HG03064 (cell line): ENCODE measurements around the gene AMN1.
"Not testable (repeated sequence)": the region's sequence is repeated elsewhere in the genome, so short reads cannot be mapped to it uniquely, and the experiment has no call there.

ENCODE experiments used
- ATAC-seq: cut with Tn5 transposase; IDR thresholded peaks from one replicate; pipeline ENCODE4 v1.9.1; 2021; ENCODE audit warnings: low read depth; ENCODE audit not compliant: unreplicated experiment

Gene AMN1

GRCh38 chr12:31733549-31734432, 5.0 kb upstream of the AMN1 start:
- not testable (repeated sequence) for ATAC-seq

GRCh38 chr12:31732926-31733548, 4.2 kb upstream of the AMN1 start:
- no peak for ATAC-seq

DNA sequence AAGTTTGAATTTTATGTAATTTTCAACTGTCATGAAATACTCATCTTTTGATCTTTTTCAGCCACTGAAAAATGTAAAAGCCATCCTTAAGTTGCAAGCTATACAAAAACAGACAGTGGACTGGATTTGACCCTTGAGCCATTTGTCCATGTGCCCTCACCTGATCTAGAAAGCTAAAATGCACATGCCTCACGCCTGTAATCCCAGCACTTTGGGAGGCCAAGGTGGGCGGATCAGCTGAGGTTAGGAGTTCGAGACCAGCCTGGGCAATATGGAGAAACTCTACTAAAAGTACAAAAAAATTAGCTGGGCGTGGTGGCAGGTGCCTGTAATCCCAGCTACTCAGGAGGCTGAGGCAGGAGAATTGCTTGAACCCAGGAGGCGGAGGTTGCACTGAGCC, 2.4 kb upstream of the AMN1 start:
- ATAC-seq, result not testable (repeated sequence)

- no peak for ATAC-seq
These were observed 884 bp upstream of the AMN1 start for GRCh38 chr12:31729705-31730104.

GRCh38 chr12:31728289-31728916, 418 bp downstream of the AMN1 start:
- no peak for ATAC-seq

DNA sequence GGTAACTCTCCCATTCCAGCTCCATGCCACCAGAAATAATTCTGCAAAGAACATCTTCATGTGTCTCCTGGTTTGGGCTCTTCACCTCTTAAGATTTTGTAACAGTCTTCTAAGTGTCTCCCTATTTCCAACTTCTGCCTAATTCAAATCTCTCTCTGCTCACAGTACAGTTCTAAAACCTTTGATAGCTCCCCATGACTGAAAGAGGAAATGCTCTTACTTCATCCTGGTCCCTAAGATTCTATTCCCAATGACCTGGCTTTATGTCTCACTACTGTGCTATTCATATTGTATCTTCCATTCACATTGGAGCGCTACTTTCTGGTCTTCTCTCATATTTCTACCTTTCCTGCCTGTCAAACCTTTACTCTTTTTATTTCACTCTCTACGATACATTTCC, 1.6 kb downstream of the AMN1 start:
- ATAC-seq, result no peak

- no peak for ATAC-seq
These were observed 2.2 kb downstream of the AMN1 start for GRCh38 chr12:31726575-31726974.

- ATAC-seq, result no peak
These were observed 4.3 kb downstream of the AMN1 start for GRCh38 chr12:31724557-31724956.

DNA sequence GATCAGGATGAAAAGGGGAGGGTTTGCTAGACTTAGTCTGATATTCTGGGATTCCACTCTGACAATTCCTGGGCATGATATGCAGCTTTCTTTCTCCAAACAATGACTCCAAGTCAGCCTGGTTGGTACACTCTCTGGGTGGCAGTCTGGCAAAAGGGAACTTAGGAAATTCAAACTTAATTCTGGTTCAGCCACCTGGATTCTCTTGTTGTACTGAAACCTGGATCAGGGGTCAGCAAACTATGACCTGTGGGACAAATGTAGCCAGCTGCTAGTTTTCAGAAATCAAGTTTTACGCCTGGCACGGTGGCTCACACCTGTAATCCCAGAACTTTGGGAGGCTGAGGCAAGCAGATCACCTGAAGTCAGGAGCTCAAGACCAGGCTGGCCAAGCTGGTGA, 6.2 kb downstream of the AMN1 start:
- ATAC-seq, result no peak

- not testable (repeated sequence) for ATAC-seq
These were observed 10.2 kb downstream of the AMN1 start for GRCh38 chr12:31718542-31719198.

GRCh38 chr12:31716998-31717397, 11.8 kb downstream of the AMN1 start:
- ATAC-seq, result not testable (repeated sequence)

GRCh38 chr12:31715283-31715825, 13.5 kb downstream of the AMN1 start:
- ATAC-seq, result peak; percentile 76

GRCh38 chr12:31714406-31715271, 14.2 kb downstream of the AMN1 start:
- no peak for ATAC-seq

- ATAC-seq, result no peak
These were observed 15.9 kb downstream of the AMN1 start for GRCh38 chr12:31712877-31713276.

- ATAC-seq, result no peak
These were observed 18.6 kb downstream of the AMN1 start for GRCh38 chr12:31710021-31710818.

- ATAC-seq, result not testable (repeated sequence)
These were observed 20.7 kb downstream of the AMN1 start for GRCh38 chr12:31708118-31708517.

GRCh38 chr12:31705621-31706020, 23.2 kb downstream of the AMN1 start:
- ATAC-seq, result no peak

DNA sequence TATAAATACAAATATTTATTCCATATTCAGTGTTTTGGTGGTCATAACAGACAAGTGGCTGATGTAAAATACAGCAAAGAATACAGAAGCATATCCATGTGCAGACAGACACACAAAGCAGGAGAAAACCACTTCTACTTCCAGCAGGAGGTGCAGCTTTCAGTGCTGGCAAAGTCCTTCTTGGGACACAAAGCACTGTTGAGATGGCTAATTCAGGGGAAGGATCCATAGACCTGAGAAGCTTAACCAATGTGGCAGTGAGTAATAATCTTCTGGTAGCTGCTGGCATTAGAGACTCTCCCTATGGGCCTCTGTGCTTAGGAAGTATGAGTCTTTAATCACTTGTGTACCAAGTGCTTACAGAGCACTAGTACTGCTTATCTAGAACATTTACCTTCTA, 26.8 kb downstream of the AMN1 start:
- no peak for ATAC-seq

DNA sequence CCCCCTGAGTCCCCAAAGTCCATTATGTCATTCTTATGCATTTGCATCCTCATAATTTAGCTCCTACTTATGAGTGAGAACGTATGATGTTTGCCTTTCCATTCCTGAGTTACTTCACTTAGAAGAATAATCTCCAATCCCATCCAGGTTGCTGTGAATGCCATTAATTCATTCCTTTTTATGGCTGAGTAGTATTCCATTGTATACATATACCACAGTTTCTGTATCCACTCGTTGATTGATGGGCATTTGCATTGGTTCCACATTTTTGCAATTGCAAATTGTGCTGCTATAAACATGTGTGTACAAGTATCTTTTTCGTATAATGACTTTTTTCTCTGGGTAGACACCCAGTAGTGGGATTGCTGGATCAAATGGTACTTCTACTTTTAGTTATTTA, 38.9 kb downstream of the AMN1 start:
- ATAC-seq, result not testable (repeated sequence)
